Endothelial cell of umbilical vein (primary cell): ENCODE measurements around the gene BPI. TPM values are rescaled to one million over a fixed set of nuclear protein-coding genes. Genes with fewer than 3 reads are reported as not detected.
A peak's percentile ranks its signal among the peaks of the same experiment; 100 is the strongest.

Experiments used
- BruUV-seq: library from RNA; stranded (reverse); fragments of 400-500 nt; replicated peaks from 2 replicates; lab custom pipeline; 2021; lab: Mats Ljungman, UMichigan
- CTCF ChIA-PET: fragments of 300-600, 350-600 bp; sonication (Branson Sonifier 250); formaldehyde crosslinking; loops from one replicate; lab custom pipeline; 2021; ENCODE audit warnings: antibody characterized with exemption, inconsistent platforms; lab: Charles Lee
- POLR2A ChIA-PET: fragments of 300-600, 350-600 bp; sonication (Branson Sonifier 250); formaldehyde crosslinking; loops from one replicate; lab custom pipeline; 2021; ENCODE audit warnings: antibody characterized with exemption, inconsistent platforms; lab: Charles Lee
- DNase-seq: peaks from one replicate; pipeline ENCODE4 v3.0.0-alpha.2; 2011; ENCODE audit warnings: low read depth, low spot score
- FAIRE-seq: peaks from 2 replicates; lab custom pipeline; 2011; peaks lifted over from hg19 to GRCh38; lab: Jason Lieb, UNC
- H2AFZ ChIP-seq: 2 replicates; pipeline ENCODE4 v1.6.0; 2012; ENCODE audit warnings: low read depth, low read length, control low read depth, inconsistent platforms
- H3K27ac ChIP-seq: 2 replicates; pipeline ENCODE4 v1.5.1; 2011; ENCODE audit warnings: low read depth, mild to moderate bottlenecking, control low read depth, low read length, moderate library complexity; ENCODE audit not compliant: insufficient read depth
- H3K27me3 ChIP-seq, 2 experiments: 2 replicates each; pipeline versions ENCODE4 v1.6.0 to v1.6.1; 2011; ENCODE audit warnings: low read length in 2 of 2, mixed read lengths in 1 of 2; ENCODE audit not compliant: control insufficient read depth in 2 of 2, insufficient read depth in 2 of 2
- H3K36me3 ChIP-seq, 2 experiments: 2 replicates in 1 of 2; 3 replicates in 1 of 2; pipeline ENCODE4 v1.5.1; 2011; ENCODE audit warnings: low read length in 2 of 2, mild to moderate bottlenecking in 1 of 2, moderate library complexity in 1 of 2; ENCODE audit not compliant: control insufficient read depth in 2 of 2, insufficient read depth in 2 of 2; ENCODE audit errors: extremely low read depth in 1 of 2
- H3K4me1 ChIP-seq: 3 replicates; pipeline ENCODE4 v1.5.1; 2011; ENCODE audit warnings: mild to moderate bottlenecking, low read length; ENCODE audit not compliant: control insufficient read depth, insufficient read depth; ENCODE audit errors: extremely low read depth
- H3K4me2 ChIP-seq: 2 replicates; pipeline ENCODE4 v1.6.1; 2011; ENCODE audit warnings: low read length, control low read depth, mixed read lengths; ENCODE audit not compliant: insufficient read depth
- H3K4me3 ChIP-seq, 3 experiments: fragments of 200-600 bp in 1 of 3; sonication (generic), shearing (Covaris generic) in 1 of 3; replicated peaks in 1 of 3; 2 replicates each; pipeline ENCODE4 v1.5.1; 2011 to 2016; ENCODE audit warnings: control low read depth in 3 of 3, low read length in 3 of 3, mild to moderate bottlenecking in 2 of 3, inconsistent platforms in 1 of 3, low read depth in 1 of 3, moderate library complexity in 1 of 3; ENCODE audit not compliant: insufficient read depth in 1 of 3
- H3K79me2 ChIP-seq: 2 replicates; pipeline ENCODE4 v1.6.0; 2012; ENCODE audit warnings: low read length, inconsistent platforms; ENCODE audit not compliant: control insufficient read depth, insufficient read depth
- H3K9ac ChIP-seq: replicated peaks from 2 replicates; pipeline ENCODE3; 2011; ENCODE audit warnings: low read length, control low read depth; ENCODE audit not compliant: insufficient read depth; ENCODE audit errors: extremely low read depth
- H3K9me1 ChIP-seq: replicated peaks from 3 replicates; pipeline ENCODE4 v1.6.0; 2011; ENCODE audit warnings: mild to moderate bottlenecking, low read length; ENCODE audit not compliant: control insufficient read depth, insufficient read depth; ENCODE audit errors: extremely low read depth
- H3K9me3 ChIP-seq: replicated peaks from 2 replicates; pipeline ENCODE4 v1.5.1; 2012; ENCODE audit warnings: low read length, inconsistent platforms; ENCODE audit not compliant: control insufficient read depth, insufficient read depth
- H4K20me1 ChIP-seq: replicated peaks from 2 replicates; pipeline ENCODE3; 2011; ENCODE audit warnings: mild to moderate bottlenecking, low read length; ENCODE audit not compliant: control insufficient read depth, insufficient read depth; ENCODE audit errors: extremely low read depth
- CTCF ChIP-seq, 2 donors: IDR thresholded peaks; 1 replicate in 1 of 2; 2 replicates in 1 of 2; pipeline ENCODE4 v1.5.1; 2011; ENCODE audit warnings: low read length in 2 of 2, mild to moderate bottlenecking in 2 of 2, moderate library complexity in 2 of 2, control low read depth in 1 of 2, inconsistent platforms in 1 of 2, low read depth in 1 of 2; ENCODE audit not compliant: insufficient read depth in 1 of 2; ENCODE audit errors: extremely low read depth in 1 of 2
- EZH2 ChIP-seq: IDR thresholded peaks from 2 replicates; pipeline ENCODE4 v1.6.1; 2012; ENCODE audit warnings: borderline replicate concordance, low read depth, mild to moderate bottlenecking, moderate library complexity, low read length, inconsistent platforms; ENCODE audit not compliant: severe bottlenecking
- FOS ChIP-seq: IDR thresholded peaks from 2 replicates; pipeline ENCODE4 v1.6.1; 2011; ENCODE audit warnings: mild to moderate bottlenecking, low read length, moderate library complexity, borderline replicate concordance; ENCODE audit not compliant: insufficient read depth
- GATA2 ChIP-seq: IDR thresholded peaks from 2 replicates; pipeline ENCODE4 v1.7.0; 2011; ENCODE audit warnings: low read depth, mild to moderate bottlenecking, moderate library complexity, mixed read lengths, low read length; ENCODE audit not compliant: insufficient read length, insufficient read depth
- JUN ChIP-seq: IDR thresholded peaks from 2 replicates; pipeline ENCODE4 v1.6.1; 2011; ENCODE audit warnings: borderline replicate concordance, low read depth; ENCODE audit not compliant: insufficient read length, insufficient read depth
- MAX ChIP-seq: IDR thresholded peaks from 2 replicates; pipeline ENCODE4 v1.6.1; 2011; ENCODE audit not compliant: insufficient read depth, insufficient read length
- MYC ChIP-seq: IDR thresholded peaks from one replicate; pipeline ENCODE4 v1.6.1; 2011; ENCODE audit warnings: mild to moderate bottlenecking, low read depth, low read length
- POLR2A ChIP-seq: IDR thresholded peaks from 2 replicates; pipeline ENCODE4 v1.6.1; 2012; ENCODE audit warnings: low read depth, mild to moderate bottlenecking, control low read depth, low read length
- POLR2AphosphoS5 ChIP-seq: IDR thresholded peaks from 2 replicates; pipeline ENCODE4 v1.6.1; 2012; ENCODE audit warnings: low read depth, mild to moderate bottlenecking, control low read depth, low read length, moderate library complexity; ENCODE audit not compliant: insufficient read depth
- dilution Hi-C: fragments of 300-500 bp; cut with MboI; formaldehyde crosslinking; loops from one replicate; pipeline ENCODE4 v1.15.0; 2019; ENCODE audit warnings: low sequenced_read_pairs; ENCODE audit not compliant: extremely low pct_ligation_motif_present
- intact Hi-C: fragments of 100-400 bp; cut with micrococcal nuclease; formaldehyde crosslinking; loops from one replicate; pipeline ENCODE4 v1.10.0; 2022
- polyA plus RNA-seq, 4 experiments: library from polyadenylated mRNA; depleted of rRNA in 3 of 4; stranded (reverse) in 3 of 4; unstranded in 1 of 4; fragments of >200 nt; gene quantifications; 2 replicates each; pipeline versions ENCODE4 v1.2.1 to v1.2.3, GENCODE V29; 2011 to 2012; ENCODE audit warnings: missing spikeins in 1 of 4
- total RNA-seq: library from RNA; stranded (reverse); gene quantifications from 2 replicates; pipeline ENCODE4 v1.2.3, GENCODE V29; 2021

BPI gene
- total and polyA plus RNA-seq, 2 donors (not counting 3 experiments of a cell fraction or from before 2014, with no cell fraction given) = not detected

- Histone ChIP-seq H3K36me3 (no peaks in the 10 kb centered on the region), H3K9ac (no peak overlapping the region), H3K9me1 (no peaks in the 10 kb centered on the region), H3K4me3 (peak overlapping the region in 1 of 3 experiments; percentile 30), H3K4me1 (no peaks in the 10 kb centered on the region), H3K4me2 (no peak overlapping the region), H2AFZ (peak overlapping the region; percentile 67), H3K9me3 (no peaks in the 10 kb centered on the region), H4K20me1 (no peaks in the 10 kb centered on the region), H3K27me3 (no peaks in the 10 kb centered on the region), H3K27ac (no peak overlapping the region), H3K79me2 (no peaks in the 10 kb centered on the region)
- FAIRE-seq (no peak), DNase-seq (no peak)
- intact Hi-C loops (no loop called here), dilution Hi-C loops (no loop called here)
- no peak for TF ChIP-seq FOS
- TF ChIP-seq GATA2 = no peak
- TF ChIP-seq CTCF (IDR thresholded peaks at IDR 0.05; ENCODE audit: extremely low read depth in 1 of 2, insufficient read depth in 1 of 2, low read depth in 1 of 2, low read length in 2 of 2) = no peak
- TF ChIP-seq MYC = no peak
- no peak for TF ChIP-seq JUN
- no peak for TF ChIP-seq EZH2
- no peak for TF ChIP-seq POLR2A
- no peak for TF ChIP-seq POLR2AphosphoS5
- no peak for TF ChIP-seq MAX
- ChIA-PET POLR2A (no interaction called here), CTCF (interaction anchor here (0.7 kb wide), 1 partner anchor 79 kb away, joined by 4 read pairs; no protein-coding TSS in a partner anchor)
- no TSS peak for BruUV-seq
Measured at GRCh38 chr20:38261054-38261390, 42.9 kb upstream of the BPI start.
